GM21737 (cell line): Measurements from ENCODE around the gene CNP.

Source experiments
- ATAC-seq: cut with Tn5 transposase; IDR thresholded peaks from one replicate; pipeline ENCODE4 v1.9.1; 2021; ENCODE audit warnings: mild to moderate bottlenecking, moderate library complexity; ENCODE audit not compliant: unreplicated experiment

The CNP gene

DNA sequence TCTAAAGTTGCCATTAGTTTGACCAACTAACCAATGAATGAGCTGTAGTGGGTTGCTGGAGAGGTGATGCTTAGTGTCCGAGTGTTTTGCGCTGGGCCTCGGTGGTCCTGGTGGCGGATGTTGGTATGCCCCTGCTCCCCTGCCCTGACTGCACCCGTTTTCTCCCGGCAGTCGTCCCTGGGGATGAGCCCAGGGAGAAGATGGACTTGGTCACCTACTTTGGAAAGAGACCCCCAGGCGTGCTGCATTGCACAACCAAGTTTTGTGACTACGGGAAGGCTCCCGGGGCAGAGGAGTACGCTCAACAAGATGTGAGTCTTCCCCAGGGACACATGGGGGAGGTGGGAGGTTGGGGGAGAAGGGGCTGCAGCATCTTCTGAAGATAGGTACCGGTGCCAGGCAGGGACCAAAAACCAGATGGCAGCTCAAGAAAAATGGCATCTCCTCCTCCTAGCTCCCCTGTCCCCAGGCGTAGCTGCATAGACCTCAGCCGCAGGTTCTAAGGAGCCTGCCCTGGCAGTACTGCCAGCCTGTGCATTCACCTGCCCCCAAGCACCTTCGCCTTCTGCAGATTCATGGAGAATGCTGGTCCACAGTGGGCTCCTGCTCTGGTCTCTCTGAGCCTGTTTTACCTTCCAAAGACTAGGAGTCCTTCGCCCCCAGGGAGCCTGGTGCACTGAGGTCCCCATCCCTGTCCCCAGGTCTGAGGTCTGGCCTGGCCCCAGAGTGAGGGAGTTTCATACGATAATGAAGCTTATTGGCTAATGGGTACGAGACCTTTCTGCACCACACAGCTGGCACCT lies 5.3 kb downstream of the CNP start:
- no peak for ATAC-seq

DNA sequence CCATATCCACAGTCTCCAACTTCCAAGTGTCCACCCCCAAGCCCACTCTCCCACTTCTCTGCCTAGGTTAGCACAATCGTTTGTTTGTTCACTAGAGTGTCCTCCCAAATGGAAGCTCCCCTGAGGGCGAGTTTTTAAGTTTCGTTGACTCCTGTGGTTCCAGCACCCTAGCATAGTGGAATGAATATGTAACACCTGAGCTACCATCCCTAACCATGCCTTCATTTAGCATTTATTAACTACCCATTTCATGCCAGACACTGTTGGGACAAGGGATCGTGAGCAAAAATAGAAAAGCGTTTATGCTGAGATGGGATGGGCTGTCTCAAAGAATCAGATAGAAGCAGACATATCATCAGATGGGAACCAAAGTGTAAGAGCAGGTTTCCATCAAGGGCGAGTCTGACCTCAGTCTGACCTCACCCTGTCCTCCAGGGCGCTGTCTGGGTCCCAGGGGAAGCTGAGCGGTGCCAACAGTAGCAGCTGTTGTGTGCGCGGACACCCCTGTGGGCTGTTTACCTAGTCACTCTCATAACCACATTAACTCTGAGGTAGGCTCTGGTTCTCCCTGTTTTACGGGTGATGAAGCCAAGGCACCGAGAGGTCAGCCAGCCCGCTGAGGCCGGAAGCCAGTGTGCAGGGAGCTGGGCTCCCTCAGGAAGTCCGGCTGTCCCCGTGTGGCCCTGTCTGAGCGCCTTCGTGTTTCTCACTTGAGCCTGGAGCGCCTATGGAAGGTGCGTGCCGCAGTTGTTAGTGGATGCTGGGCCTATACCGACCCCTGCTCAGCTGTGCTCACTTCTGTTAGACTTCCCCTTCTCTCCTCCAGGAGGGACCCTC lies 6.2 kb downstream of the CNP start:
- ATAC-seq: no peak

DNA sequence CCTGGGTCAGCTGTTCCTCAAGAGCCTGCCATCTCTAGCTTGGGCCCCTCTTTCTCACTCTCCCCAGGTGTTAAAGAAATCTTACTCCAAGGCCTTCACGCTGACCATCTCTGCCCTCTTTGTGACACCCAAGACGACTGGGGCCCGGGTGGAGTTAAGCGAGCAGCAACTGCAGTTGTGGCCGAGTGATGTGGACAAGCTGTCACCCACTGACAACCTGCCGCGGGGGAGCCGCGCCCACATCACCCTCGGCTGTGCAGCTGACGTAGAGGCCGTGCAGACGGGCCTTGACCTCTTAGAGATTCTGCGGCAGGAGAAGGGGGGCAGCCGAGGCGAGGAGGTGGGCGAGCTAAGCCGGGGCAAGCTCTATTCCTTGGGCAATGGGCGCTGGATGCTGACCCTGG lies 6.8 kb downstream of the CNP start:
- no peak for ATAC-seq

DNA sequence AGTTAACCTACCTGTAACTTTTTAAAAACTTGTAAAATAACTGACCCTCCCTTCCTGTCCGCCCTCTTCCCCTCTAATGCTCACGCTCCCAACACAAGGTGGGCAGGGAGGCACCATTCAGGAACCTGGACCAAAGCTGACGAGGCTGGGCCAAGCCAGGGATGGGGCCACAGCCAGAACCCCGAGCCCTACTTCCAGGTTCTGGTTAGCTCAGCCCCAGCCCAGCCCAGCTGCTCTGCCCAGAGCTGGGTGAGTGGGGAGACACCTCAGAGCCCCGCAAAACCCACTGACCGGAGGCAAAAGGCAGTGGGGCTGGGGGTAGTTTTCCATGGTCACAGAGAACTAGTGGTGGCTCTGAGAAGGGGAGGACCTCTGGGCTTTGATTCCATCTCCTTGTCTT lies 7.4 kb downstream of the CNP start:
- ATAC-seq: no peak

DNA sequence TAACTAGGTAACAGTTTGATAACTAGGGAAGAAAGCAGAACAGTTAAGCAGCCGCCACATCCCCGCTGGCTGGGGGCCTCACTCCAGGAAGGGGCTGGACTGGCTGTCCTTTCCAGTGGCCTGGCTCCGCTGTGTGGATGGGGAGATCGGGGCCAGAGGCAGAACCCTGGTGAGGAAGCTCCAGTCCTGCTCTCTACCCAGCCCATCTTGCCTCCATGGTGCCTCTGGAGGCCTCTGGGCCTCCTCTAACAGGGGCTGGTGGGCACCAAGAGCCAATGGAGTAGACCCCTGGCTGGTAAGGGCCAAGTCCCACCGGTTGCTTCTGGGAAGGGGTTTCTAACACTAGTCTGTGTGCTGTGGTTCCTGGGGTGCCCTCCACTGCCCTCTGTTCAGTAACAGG lies 8.1 kb downstream of the CNP start:
- no peak for ATAC-seq

DNA sequence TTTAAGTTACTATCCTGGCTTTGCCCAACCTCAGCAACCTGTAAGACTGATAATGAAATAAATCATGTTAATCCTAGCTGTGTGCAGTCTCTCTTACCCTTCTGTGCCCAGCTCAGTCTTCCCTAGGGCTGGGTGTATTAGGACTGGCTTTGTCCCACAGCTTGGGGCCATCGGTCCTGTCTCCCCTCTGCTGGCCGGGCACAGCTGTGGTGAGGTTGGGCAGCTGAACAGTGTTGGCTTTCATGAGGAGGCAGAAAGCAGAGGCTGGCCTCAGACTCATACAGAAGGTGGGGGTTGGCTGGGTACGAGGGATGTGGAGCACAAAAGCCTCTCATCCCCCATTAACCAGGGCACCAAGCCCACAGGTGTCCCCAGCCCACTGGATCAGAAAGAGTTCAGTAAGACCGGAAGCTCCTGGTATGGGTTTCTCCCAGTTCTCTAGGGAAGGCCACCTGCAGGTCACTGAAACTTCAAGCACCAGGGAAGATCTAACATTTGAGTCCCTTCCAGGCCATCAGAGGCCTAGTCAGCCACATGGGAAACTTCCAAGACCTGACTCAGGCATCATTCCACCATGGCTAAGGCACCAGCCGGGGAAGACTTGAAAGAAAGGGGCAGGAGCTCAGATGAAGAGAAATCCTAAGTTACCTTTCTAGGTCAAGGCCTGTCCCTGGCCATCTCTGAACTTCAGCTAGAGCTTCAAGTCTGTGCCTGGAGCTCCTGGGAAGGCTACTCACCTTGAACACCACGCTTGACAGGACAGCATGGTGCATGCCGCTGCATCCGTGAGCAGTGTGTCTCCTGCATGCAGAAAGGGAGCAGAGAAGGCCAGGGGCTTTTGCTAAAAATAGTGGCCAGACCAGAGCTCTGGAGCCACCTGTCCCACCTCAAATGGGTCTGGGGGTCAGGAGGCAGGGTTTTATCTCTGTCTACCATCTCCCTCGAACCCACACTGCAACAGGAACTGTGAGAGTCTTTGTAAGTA lies 8.8 kb downstream of the CNP start:
- no peak for ATAC-seq

DNA sequence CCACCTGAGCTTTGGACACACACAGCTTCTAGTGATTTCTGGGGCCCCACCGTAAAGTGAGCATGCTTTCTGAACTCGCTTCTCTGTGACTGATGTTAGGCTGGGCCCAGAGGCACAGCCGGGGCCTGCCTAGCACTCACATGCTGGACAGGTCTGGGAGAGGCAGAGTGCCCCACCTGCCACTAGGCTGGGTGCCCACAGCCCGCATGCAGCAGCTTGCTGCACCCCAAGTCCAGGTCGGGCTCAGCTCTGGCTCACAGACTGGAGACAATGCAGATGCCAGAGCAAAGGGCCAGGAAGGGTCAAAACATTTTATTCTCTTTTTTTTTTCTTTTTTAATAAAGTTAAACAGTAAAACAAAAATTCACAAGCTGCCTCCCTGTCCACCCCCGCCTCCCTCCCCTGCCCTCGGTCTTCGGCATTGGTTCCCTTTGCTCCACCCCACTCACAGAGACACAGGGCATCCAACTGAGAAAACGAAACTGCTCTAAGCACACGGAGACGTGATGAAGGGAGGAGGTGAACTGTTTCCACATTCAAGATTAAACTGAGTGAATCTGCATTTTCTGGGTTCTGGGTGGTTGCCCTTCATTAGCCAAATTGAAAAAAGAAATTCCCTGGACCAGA lies 9.7 kb downstream of the CNP start:
- no peak for ATAC-seq

DNA sequence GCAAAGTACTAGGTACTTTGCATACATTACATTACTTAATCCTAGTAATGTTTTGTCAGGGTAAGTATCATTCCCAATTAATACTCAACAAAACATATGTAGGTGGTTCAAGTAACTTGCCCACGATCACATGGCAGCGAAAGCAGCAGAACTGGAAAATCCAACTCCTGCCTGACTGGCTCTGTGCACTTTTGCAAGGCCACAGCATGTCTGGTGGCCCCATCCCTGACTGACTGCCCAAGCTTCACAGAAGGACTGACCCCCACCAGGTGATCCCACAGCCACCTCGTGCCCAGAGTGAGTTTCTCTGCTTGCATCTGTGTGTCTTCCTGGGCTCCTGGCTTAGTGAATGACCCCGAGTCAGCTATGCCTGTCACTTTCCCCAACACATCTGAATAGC lies 11.4 kb downstream of the CNP start:
- ATAC-seq: no peak

DNA sequence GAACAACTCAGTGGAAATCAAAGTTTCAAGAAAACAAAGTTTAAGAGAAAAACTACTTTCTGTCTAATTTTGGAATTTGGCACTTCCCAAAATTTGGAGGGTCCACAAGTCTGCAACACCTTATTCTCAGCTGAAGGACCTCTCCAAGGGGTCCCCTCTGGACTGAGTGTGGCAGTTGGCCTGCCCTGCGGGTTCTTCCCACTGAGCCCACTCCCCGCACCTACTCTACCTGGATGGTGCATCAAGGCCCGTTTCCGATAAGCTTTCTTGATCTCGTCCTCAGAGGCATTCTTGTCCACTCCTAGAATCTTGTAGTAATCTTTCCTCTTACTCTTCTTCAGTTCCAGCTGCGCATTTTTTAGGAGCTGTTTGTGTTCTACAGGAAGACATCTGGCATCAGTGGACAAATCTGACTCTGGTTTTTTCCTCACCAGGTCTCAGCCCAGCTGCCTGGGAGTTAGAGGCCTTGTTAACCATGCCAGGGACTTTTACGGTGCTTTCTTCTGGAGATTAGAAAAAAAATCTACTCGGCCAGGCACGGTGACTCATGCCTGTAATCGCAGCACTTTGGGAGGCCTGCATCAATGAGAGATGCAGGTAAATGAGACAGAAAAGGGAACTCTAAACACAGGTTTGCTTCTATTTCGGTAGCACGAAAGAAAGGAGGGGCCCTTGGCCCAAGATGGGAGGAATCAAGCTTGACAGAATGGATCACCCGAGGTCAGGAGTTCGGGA lies 15.6 kb downstream of the CNP start:
- no peak for ATAC-seq

DNA sequence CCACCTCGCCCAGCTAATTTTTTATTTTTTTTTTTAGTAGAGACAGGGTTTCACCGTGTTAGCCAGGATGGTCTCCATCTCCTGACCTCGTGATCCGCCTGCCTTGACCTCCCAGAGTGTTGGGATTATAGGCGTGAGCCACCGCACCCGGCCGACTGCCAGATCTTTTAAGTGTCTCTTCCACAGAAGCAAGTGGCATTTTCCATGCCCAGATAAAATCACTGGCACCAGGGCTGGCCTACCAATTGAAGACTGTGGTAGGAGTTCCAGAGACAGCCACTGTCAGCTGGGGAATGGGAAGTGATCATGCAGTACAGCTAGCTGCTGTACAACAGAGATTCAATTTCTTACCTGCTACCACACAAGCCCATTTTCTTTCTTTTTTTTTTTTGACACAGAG lies 17.9 kb downstream of the CNP start:
- ATAC-seq: no peak

DNA sequence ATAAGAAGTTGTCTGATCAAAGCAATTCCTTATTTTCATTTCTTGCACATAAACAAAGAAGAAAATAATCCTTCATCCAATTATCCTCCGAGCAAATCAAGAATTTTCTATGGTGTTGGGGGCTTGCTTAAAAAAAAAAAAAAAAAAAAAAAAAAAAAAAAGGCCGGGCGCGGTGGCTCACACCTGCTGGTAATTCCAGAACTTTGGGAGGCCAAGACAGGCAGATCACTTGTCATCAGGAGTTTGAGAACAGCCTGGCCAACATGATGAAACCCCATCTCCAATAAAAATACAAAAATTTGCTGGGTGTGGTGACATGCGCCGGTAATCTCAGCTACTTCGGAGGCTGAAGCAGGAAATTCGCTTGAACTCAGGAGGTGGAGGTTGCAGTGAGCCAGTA lies 19.3 kb downstream of the CNP start:
- ATAC-seq: no peak

DNA sequence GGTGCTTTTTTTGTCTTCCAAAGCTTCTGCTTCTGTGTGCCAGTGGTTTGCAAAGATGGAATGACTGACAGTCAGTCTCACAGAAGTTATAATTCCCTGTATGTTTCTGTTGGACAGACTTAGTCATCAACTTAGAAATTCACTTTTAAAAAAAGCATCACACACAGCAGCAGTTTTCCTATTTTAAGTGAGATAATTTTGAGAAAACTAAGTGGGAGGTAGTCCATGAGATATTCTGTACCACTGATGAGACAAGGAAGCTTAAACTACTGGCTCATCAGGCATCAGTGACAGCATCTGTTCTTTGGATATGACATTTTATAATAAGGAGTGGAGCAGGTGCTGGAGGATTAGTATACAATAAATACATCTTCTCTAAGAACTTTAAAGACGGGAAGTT lies 20.0 kb downstream of the CNP start:
- ATAC-seq: no peak

DNA sequence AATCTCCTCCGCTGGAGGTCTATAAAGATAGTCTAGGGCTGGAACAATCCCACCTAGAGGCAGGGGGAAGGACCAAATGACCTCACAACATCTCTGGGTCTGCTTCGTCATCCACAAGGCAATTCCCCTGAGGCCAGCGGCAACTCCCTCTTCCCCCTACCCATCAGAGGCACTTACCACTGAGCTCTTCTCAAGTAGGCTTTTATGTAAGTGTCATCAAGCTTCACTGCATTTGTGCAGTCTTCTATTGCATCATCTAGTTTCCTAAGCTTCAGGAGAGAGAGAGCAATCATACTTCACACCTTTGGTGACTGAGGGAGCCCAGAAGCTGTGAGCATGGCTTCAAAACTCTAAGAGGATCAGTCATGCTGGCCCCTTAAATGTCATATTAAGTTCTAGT lies 21.0 kb downstream of the CNP start:
- no peak for ATAC-seq

DNA sequence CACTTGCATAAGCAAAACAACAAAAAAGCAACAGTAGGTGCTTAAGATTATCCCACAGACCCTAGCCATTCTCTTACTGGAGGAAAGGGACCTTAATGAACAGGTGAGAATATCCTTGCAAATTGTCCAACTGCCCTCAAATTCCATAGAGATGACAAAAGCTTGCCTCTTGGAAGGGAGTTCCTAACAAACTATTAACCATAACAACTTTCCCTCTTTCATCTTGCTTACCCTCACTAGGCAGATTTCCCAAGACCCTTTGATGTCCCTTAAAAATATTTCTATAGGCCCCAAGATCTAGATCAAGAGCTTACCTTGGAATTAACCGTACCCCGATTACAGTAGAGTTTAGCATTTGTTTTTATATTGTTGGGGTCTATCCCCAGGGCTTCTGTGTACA lies 21.8 kb downstream of the CNP start:
- ATAC-seq: no peak

DNA sequence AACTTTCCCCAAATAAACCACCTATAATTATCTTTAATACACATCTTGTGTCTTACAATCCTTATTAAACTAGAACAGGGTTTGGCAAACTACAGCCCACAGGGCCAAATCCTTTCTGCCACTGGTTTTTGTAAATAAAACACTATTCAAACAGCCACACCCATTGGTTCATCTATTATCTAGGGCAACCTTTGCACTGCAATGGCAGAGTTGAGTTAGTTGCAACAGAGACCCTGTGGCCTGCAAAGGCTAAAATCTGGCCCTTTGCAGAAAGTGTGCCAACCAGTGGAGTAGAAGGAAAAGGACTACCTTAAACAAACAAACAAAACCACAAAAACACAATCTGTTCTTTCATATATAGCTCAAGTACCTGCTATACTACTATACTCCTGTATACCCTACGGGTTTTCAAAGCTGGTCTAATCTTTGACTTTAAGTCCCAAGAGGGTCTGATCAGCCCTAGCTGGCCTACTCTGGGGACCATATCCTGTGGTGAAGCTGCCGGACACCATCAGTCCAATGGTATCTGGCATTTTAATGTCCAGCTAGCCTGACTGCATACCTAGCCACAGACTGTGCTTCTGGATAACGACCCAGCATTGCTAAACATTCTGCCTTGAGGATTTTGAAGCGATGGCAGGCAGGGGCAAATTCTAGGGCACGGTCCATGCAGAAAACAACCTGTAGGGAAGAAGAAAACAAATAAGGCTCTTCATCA lies 23.3 kb downstream of the CNP start:
- no peak for ATAC-seq

DNA sequence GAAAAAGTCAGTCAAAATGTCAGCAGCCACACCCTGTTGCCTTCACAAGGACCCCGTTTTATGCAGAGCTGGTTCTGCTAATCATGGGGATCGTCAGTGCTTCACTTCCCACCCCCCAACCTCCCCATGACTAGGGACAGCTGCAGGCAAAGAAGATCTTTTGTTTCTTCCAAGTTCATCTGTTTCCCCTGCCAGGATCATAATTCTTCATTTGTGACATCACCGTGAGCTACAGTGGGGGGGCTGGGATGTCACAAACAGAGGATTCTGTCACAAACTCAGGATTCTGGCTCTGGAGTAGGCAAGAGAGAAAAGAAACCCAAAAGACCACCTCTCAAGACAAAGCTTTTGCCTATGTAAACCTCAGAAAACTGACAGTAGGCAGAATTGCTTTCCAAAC lies 26.0 kb downstream of the CNP start:
- ATAC-seq: no peak

DNA sequence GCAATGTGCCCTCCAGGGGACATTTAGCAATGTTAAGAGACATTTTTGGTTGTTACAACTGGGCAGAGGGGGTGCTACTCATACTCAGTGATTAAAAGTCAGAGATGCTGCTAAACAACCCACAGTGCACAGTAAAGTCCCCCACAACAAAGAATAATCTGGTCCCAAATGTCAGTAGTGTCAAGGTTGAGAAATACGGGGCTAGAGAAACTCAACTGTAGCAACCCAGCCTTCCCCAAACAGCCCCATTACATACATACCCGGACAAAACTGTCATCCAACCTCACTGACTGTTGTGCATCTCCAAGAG lies 30.2 kb downstream of the CNP start:
- no peak for ATAC-seq

DNA sequence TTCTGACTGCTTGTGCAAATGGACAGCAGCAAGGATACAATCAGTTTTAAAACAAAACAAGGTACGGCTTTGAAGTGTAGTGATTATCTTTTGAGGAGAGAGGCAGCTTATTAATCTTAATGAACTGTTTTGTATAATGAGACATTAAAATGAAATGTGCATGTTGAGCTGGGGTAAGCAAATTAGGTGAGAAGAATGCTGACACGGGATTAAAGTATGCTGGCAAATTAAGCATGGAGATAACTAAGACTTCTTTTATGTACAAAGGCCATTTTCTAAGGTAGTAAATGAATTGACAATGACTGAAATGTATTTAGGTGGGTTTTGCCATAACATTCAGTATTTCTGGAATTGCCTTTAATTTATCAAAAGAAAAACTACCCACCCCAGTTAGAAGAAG lies 31.9 kb downstream of the CNP start:
- ATAC-seq: no peak

DNA sequence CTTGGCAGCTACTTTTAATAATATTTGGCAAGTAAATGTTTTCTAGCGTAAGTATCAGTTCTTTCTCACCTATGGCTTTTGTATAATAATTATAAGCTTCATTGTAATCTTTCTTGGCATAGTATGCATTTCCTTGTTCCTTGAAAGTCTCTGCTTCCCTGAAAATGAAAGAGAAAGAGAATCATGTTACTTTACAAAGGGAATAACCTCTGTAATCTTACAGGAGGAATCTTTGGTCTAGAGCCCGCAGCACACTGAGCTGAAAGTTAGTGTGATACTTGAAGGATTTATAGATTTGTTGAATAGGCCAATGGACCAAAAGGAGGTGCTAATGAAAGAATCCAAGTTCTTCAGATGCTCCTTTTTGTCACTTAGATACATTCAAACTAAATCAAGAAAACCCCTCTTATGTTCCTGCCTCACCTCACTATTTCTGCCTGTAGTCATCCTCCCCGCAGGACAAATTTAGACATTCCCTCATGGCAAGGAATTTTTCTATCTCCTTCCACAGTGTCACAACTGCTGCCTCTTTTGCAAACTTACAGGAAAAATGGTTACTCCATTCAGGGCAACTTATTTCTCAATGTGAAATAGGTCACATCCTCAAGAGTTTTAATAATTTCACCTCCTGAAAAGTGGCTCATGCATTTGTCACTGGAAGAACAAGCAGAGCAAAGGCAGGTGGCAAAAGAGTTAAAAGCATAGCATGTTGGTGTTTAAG lies 34.0 kb downstream of the CNP start:
- ATAC-seq: no peak
